Adrenal gland (tissue), 12 donors: Measurements from ENCODE around the gene MPP1. TPM values are rescaled to one million over a fixed set of nuclear protein-coding genes. Genes with fewer than 3 reads are reported as not detected.

Source experiments
- DNase-seq, 7 donors: peaks; one replicate each; pipeline ENCODE4 v3.0.0-alpha.2; 2019 to 2020
- H3K27ac ChIP-seq, 5 donors: fragments of 200-600 bp; sonication (generic) in 4 of 5; 1 replicate in 3 of 5; 2 replicates in 2 of 5; pipeline versions ENCODE4 v1.5.1 to v1.8.0; 2016 to 2020; ENCODE audit warnings: mild to moderate bottlenecking in 1 of 5
- H3K27me3 ChIP-seq: fragments of 200-600 bp; 2 replicates; pipeline ENCODE4 v1.8.0; 2021
- H3K36me3 ChIP-seq, 2 donors: fragments of 200-600 bp; replicated peaks in 1 of 2; 1 replicate in 1 of 2; 2 replicates in 1 of 2; pipeline versions ENCODE4 v1.5.1 to v1.8.0; 2018 to 2022
- H3K4me1 ChIP-seq, 2 donors: fragments of 200-600 bp; replicated peaks in 1 of 2; 1 replicate in 1 of 2; 2 replicates in 1 of 2; pipeline versions ENCODE4 v1.5.1 to v1.8.0; 2018 to 2021
- H3K4me3 ChIP-seq, 4 donors: fragments of 200-600 bp; sonication (generic) in 3 of 4; one replicate each; pipeline ENCODE4 v1.5.1; 2016 to 2018
- H3K9me3 ChIP-seq, 3 donors: fragments of 200-600 bp; sonication (generic) in 1 of 3; replicated peaks in 1 of 3; 1 replicate in 2 of 3; 2 replicates in 1 of 3; pipeline versions ENCODE4 v1.5.1 to v1.8.0; 2016 to 2021
- POLR2A ChIP-seq, 2 donors: fragments of 450-650 bp; IDR thresholded peaks; one replicate each; pipeline ENCODE4 v1.6.1; 2017; ENCODE audit warnings: antibody characterized with exemption in 2 of 2, mild to moderate bottlenecking in 2 of 2, moderate library complexity in 1 of 2
- WGBS, 4 donors: extraction: QIAGEN DNeasy Blood & Tissue Kit in 2 of 4; methylation state at CpG; one replicate each; pipeline versions ENCODE4 v1.1.5 to v1.1.7; 2013 to 2017; 5-methylcytosine and 5-hydroxymethylcytosine counted together
- intact Hi-C, 2 donors: fragments of 100-400 bp; cut with DNase I; formaldehyde crosslinking; loops; one replicate each; pipeline versions ENCODE4 v1.14.1 to v1.15.0; 2022 to 2023
- polyA plus RNA-seq, 3 donors: library from polyadenylated mRNA; stranded (reverse); fragments of 200-250 nt in 2 of 3; fragments of 350-450 nt in 1 of 3; fragmentation: Illumina TruSeq in 1 of 3; extraction: RNeasy Lipid Tissue Mini Kit (QIAGEN cat#74804) in 1 of 3; gene quantifications; one replicate each; pipeline ENCODE4 v1.2.3, GENCODE V29; 2013 to 2014
- total RNA-seq, 9 donors: library from RNA; depleted of rRNA in 4 of 9; stranded (reverse); fragments of >200 nt in 4 of 9; fragments of 120-200 nt in 1 of 9; fragmentation: NEBNext Ultra II Directional in 1 of 9; extraction: Animal tissue kit (Norgen Biotek cat#: 25700) in 1 of 9; gene quantifications; one replicate each; pipeline versions ENCODE4 v1.1.0 to v1.2.4, GENCODE V29; 2013 to 2023
- TF ChIP-seq, protein P1 (sequence below), 6 experiments: fragments of 450-650 bp in 4 of 6; fragments of 200-600 bp in 2 of 6; sonication (generic) in 1 of 6; IDR thresholded peaks; 1 replicate in 5 of 6; 2 replicates in 1 of 6; pipeline versions ENCODE4 v1.5.1 to v1.8.0; 2016 to 2021; ENCODE audit warnings: antibody characterized with exemption in 6 of 6, mild to moderate bottlenecking in 2 of 6, moderate library complexity in 1 of 6
- donor health status: healthy with polysubstance abuse.
- donor health status: Bipolar disorder and iron deficiency.
- donor health status: DM: yes; HTN: yes; CAD: no.
- donor health status: DM: no; HTN: no; CAD: no.
- donor health status: DM: no; HTN: no; CAD: no.
- donor health status: DM: yes; HTN: yes; CAD: no.

Gene MPP1
- total and polyA plus RNA-seq, 12 donors, result 34.4 to 188 (median 57.6) TPM

DNA sequence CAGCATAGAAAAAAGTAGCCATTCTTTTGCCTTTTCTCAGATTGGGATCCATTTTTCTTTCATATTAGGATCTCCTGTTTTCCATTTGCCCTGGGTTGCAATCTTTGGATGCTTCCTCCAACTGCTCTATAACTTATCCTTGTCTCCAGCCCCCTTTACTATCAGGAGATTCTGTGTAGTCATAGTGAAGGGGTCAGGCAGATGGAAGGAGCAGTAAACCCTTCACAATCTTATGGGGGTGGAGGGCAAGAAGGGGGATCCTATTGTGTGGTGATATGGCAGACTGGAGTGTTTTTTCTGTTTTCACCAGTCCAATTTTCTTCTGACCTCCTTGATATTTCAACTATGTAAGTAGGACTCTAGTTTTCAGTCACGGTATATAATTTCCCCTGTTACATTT is 30.9 kb upstream of the MPP1 start:
- H3K27ac ChIP-seq, result no peak overlapping the region
- no peaks in the 10 kb centered on the region for H3K9me3 ChIP-seq
- no peaks in the 10 kb centered on the region for H3K27me3 ChIP-seq
- no peaks in the 10 kb centered on the region for H3K4me1 ChIP-seq
- TF ChIP-seq, protein P1, sequence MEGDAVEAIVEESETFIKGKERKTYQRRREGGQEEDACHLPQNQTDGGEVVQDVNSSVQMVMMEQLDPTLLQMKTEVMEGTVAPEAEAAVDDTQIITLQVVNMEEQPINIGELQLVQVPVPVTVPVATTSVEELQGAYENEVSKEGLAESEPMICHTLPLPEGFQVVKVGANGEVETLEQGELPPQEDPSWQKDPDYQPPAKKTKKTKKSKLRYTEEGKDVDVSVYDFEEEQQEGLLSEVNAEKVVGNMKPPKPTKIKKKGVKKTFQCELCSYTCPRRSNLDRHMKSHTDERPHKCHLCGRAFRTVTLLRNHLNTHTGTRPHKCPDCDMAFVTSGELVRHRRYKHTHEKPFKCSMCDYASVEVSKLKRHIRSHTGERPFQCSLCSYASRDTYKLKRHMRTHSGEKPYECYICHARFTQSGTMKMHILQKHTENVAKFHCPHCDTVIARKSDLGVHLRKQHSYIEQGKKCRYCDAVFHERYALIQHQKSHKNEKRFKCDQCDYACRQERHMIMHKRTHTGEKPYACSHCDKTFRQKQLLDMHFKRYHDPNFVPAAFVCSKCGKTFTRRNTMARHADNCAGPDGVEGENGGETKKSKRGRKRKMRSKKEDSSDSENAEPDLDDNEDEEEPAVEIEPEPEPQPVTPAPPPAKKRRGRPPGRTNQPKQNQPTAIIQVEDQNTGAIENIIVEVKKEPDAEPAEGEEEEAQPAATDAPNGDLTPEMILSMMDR (IDR thresholded peaks at IDR 0.05), result no peak
- TF ChIP-seq POLR2A (IDR thresholded peaks at IDR 0.05), result no peak
- intact Hi-C loops, result no loop called here
- no peaks in the 10 kb centered on the region for H3K36me3 ChIP-seq
- no peak overlapping the region for H3K4me3 ChIP-seq
- WGBS, 4 donors, result 45 to 100% (median 71%) methylated on average over 1 of the region's 1 CpG
- no peak for DNase-seq

DNA sequence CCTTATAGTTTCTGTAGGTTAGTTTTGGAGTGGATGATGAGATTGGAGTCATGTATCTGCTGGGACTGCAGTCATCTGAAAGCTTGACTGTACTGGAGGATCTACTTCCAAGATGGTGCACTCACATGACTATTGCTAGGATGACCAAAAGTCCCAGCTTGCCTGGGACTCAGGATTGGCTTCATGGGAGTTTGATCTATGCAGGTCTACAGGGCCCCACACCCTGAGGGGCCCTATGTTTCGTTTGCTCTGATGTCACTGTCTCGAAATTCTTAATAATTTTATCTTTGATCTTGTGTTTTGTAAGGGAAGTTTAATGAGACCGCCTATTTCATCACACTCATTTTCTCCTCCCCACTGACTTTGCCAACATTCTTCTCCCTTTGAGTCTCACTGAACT is 29.3 kb upstream of the MPP1 start, which contains the start of gene SMIM9:
TSS of gene SMIM9 (minus strand) at position 101 of the 400 bp plus-strand sequence. CDS start 3,806 bp downstream, outside the sequence.
- TF ChIP-seq, protein P1 (IDR thresholded peaks at IDR 0.05), result no peak
- TF ChIP-seq POLR2A (IDR thresholded peaks at IDR 0.05), result no peak
- Histone ChIP-seq H3K27ac (no peak within 1 kb of the TSS), H3K4me3 (no peak within 1 kb of the TSS), H3K4me1 (no peaks in the 10 kb centered on the region), H3K9me3 (no peaks in the 10 kb centered on the region), H3K36me3 (no peaks in the 10 kb centered on the region), H3K27me3 (no peaks in the 10 kb centered on the region)
- DNase-seq, result no peak
- intact Hi-C loops, result no loop called here
- 75 to 94% (median 86%) methylated on average over 3 of the region's 3 CpGs for WGBS, 4 donors

- H3K27ac ChIP-seq, result no peak overlapping the region
- no peaks in the 10 kb centered on the region for H3K4me1 ChIP-seq
- DNase-seq, result no peak
- H3K4me3 ChIP-seq, result no peak overlapping the region
- H3K27me3 ChIP-seq, result no peaks in the 10 kb centered on the region
- no peaks in the 10 kb centered on the region for H3K36me3 ChIP-seq
- 56 to 100% (median 76%) methylated on average over 1 to 3 of the region's 3 CpGs for WGBS, 4 donors
- H3K9me3 ChIP-seq, result no peaks in the 10 kb centered on the region
- TF ChIP-seq, protein P1 (IDR thresholded peaks at IDR 0.05), result no peak
- no peak for TF ChIP-seq POLR2A (IDR thresholded peaks at IDR 0.05)
- intact Hi-C loops, result no loop called here
Observed at GRCh38 chrX:154833746-154834274, 28.5 kb upstream of the MPP1 start.

- no peaks in the 10 kb centered on the region for H3K27me3 ChIP-seq
- no peaks in the 10 kb centered on the region for H3K9me3 ChIP-seq
- no peaks in the 10 kb centered on the region for H3K4me1 ChIP-seq
- no peak for TF ChIP-seq POLR2A (IDR thresholded peaks at IDR 0.05)
- TF ChIP-seq, protein P1 (IDR thresholded peaks at IDR 0.05), result no peak
- no peak for DNase-seq
- WGBS, 4 donors, result 33 to 50% (median 39%) methylated on average over 1 of the region's 1 CpG
- H3K27ac ChIP-seq, result no peak overlapping the region
- H3K36me3 ChIP-seq, result no peaks in the 10 kb centered on the region
- no peak overlapping the region for H3K4me3 ChIP-seq
- intact Hi-C loops, result no loop called here
Observed at GRCh38 chrX:154829926-154830442, 24.7 kb upstream of the MPP1 start.
